Measurements from ENCODE around the gene HSD11B1L.
A peak's percentile ranks its signal among the peaks of the same experiment; 100 is the strongest.

HSD11B1L gene

DNA sequence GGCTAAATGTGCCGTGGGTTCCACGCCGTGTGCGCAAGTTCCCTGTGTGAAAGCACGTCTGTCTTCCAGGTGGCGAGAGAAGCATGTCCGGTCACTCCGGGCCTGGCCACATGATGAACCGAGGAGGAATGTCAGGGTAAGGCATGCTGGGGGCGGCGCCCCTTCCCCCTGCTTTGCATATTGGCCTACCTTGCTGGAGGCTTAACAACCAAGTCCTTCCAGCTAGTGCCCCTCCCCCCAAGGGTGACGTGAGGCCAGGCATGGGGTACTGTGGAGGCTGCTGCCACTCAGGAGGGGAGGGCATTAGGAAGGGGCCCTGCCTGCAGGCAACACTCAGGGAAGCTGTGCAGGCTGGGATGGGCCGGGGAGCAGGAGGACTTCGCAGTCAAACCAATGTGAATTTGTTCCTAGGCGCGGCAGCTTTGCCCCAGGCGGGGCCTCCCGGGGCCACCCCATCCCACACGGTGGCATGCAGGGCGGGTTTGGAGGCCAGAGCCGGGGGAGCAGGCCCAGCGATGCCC lies 13.0 kb upstream of the HSD11B1L start:
- no peak for DNase-seq

- no peak for DNase-seq
These were observed 11.6 kb upstream of the HSD11B1L start for GRCh38 chr19:5669212-5669611.

GRCh38 chr19:5671600-5671999 lies 9.2 kb upstream of the HSD11B1L start:
- DNase-seq: no peak

DNA sequence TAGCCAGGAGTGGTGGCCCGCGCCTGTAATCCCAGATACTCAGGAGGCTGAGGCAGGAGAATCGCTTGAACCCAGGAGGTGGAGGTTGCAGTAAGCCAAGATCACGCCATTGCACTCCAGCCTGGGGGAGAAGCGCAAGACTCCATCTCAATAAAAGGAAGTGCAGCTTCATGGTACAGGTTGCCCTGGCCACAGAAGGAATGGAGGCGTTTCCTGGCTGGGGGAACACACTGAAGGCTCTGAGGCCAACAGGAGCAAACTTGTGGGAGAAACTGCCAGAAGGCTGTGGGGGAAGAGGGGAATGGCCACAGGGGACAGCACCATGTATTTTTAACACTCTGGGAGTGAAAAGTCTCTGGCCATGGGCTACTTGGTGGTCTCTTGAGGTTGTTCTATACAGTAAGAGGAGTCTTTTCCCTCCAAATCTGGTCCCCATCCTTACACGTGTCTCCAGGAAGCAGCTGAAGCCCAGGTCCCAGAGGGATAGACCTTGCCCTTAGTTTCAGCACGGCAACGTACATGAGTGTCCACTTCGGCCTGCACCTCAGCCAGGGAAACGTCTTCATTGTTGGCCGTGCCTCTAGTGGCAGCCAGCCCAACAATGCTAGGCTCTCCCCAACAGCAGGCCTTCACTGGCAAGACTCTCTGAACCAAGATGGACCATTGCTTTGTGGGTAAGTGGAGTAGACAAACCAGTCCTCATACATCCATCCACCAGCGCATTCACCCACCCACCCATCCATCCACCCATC lies 7.9 kb upstream of the HSD11B1L start:
- no peak for DNase-seq

GRCh38 chr19:5673752-5674151 lies 7.1 kb upstream of the HSD11B1L start:
- no peak for DNase-seq

DNA sequence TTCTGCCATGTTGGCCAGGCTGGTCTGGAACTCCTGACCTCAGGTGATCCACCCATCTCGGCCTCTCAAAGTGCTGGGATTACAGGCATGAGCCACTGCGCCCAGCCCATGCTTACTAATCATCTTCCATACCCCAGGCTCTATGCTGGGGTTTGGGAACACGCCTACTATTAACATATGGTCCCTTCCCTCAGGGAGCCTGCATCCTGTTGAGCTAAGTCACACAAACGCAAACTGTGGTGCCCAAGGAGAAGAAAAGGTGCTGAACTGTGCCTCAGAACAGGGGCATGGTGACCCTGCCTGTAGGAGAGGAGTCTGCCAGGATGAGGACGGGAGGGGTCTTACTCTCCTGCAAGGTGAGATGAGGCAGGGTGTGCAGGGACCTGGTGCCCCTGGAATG lies 6.1 kb upstream of the HSD11B1L start:
- DNase-seq: no peak

DNA sequence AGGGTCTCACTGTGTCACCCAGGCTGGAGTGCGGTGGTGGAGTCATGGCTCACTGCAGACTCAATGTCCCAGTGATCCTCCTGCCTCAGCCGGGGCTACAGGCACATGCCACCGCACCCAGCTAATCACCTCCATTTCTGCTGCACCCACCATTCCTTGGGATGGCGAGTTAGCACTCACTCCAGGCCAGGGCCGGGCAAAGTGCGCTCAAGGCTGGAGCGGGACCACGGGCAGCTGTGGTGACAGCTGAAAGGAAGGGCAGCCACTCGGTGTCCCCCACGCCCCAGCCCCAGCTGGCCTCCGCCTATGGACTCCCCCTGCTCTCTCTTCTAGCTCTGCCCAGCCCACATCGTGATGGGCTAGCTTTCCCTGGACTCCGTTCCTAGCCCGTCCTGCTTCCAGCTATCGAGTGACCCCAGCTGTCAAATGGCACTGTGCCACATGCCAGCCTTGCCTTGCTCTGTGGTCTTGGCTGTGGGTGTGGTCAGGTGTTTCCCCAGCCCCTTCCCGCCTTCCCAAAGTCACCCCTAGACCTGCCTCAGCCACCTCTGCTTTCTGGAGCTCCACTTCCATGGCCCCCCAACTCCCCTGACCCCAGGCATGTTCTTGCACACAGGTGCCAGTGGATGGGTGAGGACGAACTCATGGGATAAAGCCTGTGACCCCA lies 4.6 kb upstream of the HSD11B1L start:
- DNase-seq: no peak

- no peak for DNase-seq
These were observed 4.1 kb upstream of the HSD11B1L start for GRCh38 chr19:5676772-5677105.

- DNase-seq: no peak
These were observed 3.7 kb upstream of the HSD11B1L start for GRCh38 chr19:5677136-5677535.

DNA sequence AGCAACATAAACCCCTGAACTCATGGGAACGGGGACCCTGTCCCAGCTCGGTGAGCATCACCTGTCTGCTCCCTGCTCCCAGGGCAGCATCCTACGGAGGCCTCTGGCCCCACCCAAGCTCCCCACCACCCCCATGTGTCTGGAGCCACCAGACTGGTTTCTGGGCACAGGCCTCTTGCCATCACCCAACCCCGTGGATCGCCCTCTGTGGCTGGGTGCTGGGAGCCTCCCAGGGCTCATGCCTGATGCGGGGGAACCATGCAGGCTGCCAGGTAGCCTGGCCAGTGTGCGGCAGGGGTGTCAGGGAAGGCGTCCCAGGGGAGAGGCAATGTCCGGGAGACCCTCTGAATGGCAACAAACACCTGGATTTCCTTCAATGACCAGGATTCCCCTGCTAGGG lies 3.2 kb upstream of the HSD11B1L start:
- no peak for DNase-seq

DNA sequence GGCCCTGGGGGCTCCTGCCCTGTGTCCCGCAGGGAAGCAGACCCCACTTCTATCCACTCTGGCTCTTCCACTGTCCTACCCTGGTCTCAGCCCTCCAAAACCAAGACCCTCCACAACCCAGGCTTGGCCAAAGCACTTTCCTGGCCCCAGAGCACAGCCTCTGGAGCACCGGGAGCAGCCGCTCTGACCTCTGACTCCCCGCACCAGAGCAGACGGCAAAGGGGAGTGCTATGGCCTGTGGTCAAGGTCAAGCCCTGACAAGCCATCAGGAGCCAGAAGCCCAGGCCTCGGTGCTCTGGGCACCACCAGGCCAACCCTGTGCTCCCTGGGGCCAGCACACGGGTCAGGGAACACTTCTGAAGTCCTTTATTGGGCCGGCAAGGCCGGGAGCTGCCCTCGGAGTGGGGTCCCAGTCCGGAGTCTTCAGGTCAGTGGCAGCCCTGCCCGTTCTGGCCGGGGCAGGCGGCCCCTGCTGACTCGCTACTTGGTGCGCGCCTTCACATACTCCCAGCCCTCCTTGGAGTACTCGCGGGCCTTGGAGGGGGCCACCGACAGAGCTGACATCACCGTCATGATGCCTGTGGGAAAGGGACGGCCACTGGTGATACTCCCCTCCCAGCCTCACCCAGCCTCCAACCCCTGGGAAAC lies 2.6 kb upstream of the HSD11B1L start:
- DNase-seq: no peak

DNA sequence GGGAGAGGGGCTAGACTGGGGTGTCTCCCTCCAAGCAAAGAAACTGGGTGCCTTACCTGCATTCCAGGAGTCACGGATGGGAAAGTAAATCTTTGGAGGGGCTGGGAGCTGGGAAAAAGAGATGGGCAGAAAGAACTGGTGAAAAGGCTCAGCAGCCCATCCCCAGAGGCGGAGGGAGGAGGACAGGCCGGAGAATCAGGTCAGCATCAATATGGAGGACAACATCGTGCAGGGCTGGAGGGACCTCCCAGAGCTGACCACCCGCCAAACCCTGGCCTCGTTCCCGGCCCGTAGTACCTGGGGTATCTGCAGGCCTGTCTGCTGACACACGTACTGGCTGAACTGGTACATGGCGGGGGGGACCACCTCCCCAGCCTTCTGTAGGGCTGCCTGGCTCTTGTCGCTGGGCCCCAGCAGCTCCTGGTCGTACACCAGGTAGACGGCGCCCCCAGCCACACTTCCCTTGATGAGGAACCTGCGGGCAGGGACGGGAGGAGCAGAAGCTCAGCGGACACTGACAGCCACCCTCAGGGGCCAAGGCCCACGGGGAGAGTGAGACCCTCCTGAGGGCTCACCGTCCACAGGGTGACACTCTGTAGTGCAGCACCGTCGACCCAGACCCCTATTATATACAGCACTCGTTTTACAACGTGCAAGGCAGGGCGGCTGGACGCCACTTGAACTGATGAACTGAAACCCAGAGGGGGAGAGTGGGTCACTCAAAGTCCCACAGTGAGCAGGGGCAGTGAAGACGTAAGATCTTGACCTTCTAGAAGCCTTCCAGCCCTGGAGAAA lies 1.3 kb upstream of the HSD11B1L start:
- no peak for DNase-seq

DNA sequence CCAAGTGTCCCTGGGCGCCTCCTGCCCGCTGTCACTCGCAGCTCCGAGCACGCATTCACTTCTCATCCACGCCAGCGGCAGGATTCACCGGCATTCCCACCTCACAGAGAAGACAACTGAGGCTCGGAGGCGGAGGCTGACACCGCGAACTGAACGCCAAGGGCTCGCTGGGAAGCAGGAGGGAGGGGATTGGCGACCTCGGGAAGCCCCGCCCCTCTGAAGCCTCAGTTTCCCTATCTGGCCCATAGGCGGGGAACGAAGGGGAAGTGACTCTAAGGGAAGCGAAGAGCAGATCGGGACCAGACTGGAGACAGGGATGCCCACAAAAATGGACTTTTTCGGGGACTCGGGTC lies 767 bp upstream of the HSD11B1L start:
- DNase-seq: no peak

GRCh38 chr19:5681391-5682106 lies 722 bp downstream of the HSD11B1L start:
- no peak for DNase-seq

GRCh38 chr19:5682107-5682482 lies 1.3 kb downstream of the HSD11B1L start:
- DNase-seq: no peak

GRCh38 chr19:5683177-5683886 lies 2.5 kb downstream of the HSD11B1L start:
- no peak for DNase-seq

- no peak for DNase-seq
These were observed 4.0 kb downstream of the HSD11B1L start for GRCh38 chr19:5684694-5685430.

DNA sequence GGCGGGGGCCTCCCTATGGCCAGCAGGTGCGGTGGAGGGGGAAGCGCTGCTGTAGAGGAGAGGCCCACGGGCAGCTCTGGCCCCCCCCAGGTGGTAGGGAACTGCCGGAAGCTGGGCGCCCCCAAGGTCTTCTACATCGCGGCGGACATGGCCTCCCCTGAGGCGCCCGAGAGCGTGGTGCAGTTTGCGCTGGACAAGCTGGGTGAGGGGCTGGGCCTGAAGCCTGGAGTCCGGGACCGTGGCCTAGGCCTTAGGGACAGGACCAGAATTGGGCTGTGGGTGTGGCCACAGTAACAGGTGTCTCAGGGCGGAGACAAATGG lies 5.5 kb downstream of the HSD11B1L start:
- no peak for DNase-seq

- DNase-seq: peak; percentile 97
These were observed 6.0 kb downstream of the HSD11B1L start for GRCh38 chr19:5686647-5687359.

DNA sequence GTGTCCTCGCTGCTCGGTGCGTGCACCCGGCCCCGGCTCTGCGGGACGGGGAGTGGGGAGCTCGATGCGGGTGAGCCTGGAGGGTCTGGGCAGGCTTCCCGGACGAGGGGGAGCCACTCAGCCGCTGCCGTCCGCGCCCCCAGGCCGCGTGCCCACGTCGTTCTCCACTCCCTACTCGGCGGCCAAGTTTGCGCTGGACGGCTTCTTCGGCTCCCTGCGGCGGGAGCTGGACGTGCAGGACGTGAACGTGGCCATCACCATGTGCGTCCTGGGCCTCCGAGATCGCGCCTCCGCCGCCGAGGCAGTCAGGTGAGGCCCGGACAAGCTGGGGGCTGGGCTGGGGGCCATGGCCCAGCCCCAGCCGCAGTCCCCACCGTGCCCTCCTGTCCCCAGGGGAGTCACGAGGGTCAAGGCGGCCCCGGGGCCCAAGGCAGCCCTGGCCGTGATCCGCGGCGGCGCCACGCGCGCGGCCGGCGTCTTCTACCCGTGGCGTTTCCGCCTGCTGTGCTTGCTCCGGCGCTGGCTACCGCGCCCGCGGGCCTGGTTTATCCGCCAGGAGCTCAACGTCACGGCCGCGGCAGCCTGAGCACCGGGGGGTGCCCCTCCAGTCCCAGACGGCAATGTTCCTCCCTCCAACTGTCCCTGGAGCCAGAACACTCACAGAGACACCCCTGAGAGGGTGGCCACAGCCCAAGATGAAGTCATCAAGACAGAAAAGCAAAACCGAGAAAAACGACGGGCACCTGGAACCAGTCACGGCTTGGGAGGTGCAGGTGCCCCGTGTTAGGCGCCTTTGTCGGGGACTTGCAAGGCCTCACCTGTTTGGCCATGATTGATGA lies 6.8 kb downstream of the HSD11B1L start:
- no peak for DNase-seq
